Hindlimb muscle (tissue), 1 donor: Measurements from ENCODE around the gene AGT. TPM values are rescaled to one million over a fixed set of nuclear protein-coding genes. Genes with fewer than 3 reads are reported as not detected.
"Not testable (repeated sequence)": the region's sequence is repeated elsewhere in the genome, so short reads cannot be mapped to it uniquely, and the experiment has no call there.

ENCODE experiments used
- DNase-seq: peaks from one replicate; pipeline ENCODE4 v3.0.0-alpha.2; 2013
- polyA plus RNA-seq: library from polyadenylated mRNA; unstranded; fragments of 120-200 nt; gene quantifications from one replicate; pipeline ENCODE4 v1.2.1, GENCODE V29; 2013; ENCODE audit not compliant: insufficient read length

The AGT gene
- polyA plus RNA-seq, 1 donor = 17.9 TPM

GRCh38 chr1:230686747-230687146 lies 27.2 kb downstream of the AGT start:
- DNase-seq = no peak

GRCh38 chr1:230684998-230685397 lies 28.9 kb downstream of the AGT start:
- DNase-seq = no peak

- no peak for DNase-seq
Observed at GRCh38 chr1:230684146-230684545, 29.8 kb downstream of the AGT start.

GRCh38 chr1:230682882-230683610 lies 30.9 kb downstream of the AGT start:
- DNase-seq = no peak

- peak; percentile 22 for DNase-seq
Observed at GRCh38 chr1:230682274-230682673, 31.6 kb downstream of the AGT start.

GRCh38 chr1:230681599-230681998 lies 32.3 kb downstream of the AGT start:
- DNase-seq = peak; percentile 19

GRCh38 chr1:230680300-230681025 lies 33.5 kb downstream of the AGT start:
- no peak for DNase-seq

- DNase-seq = no peak
Observed at GRCh38 chr1:230679825-230680224, 34.1 kb downstream of the AGT start.

GRCh38 chr1:230679192-230679591 lies 34.7 kb downstream of the AGT start:
- no peak for DNase-seq

GRCh38 chr1:230677200-230677599 lies 36.7 kb downstream of the AGT start:
- DNase-seq = no peak

GRCh38 chr1:230674581-230674980 lies 39.3 kb downstream of the AGT start:
- DNase-seq = no peak

GRCh38 chr1:230669543-230669942 lies 44.4 kb downstream of the AGT start:
- DNase-seq = no peak

GRCh38 chr1:230668227-230668626 lies 45.7 kb downstream of the AGT start:
- DNase-seq = no peak

- no peak for DNase-seq
Observed at GRCh38 chr1:230661976-230662375, 51.9 kb downstream of the AGT start.

- DNase-seq = no peak
Observed at GRCh38 chr1:230658691-230659090, 55.2 kb downstream of the AGT start.

GRCh38 chr1:230658103-230658502 lies 55.8 kb downstream of the AGT start:
- not testable (repeated sequence) for DNase-seq

GRCh38 chr1:230656719-230657118 lies 57.2 kb downstream of the AGT start:
- not testable (repeated sequence) for DNase-seq

Other genes starting within 250 kb of the AGT start
- 23.9 TPM for gene COG2, start 71.6 kb downstream of the AGT start, polyA plus RNA-seq
- gene CAPN9, start 33.3 kb upstream of the AGT start, polyA plus RNA-seq = 0.57 TPM
- gene C1orf198, start 154.4 kb upstream of the AGT start, polyA plus RNA-seq = 63.2 TPM